Skin of body (tissue), 2 donors: ENCODE data around the gene MAP3K14. TPM values are rescaled to one million over a fixed set of nuclear protein-coding genes. Genes with fewer than 3 reads are reported as not detected.

ENCODE experiments used
- DNase-seq: peaks from one replicate; lab custom pipeline; 2025; lab: John Stamatoyannopoulos, UW
- total RNA-seq: library from RNA; depleted of rRNA; stranded (reverse); fragments of >200 nt; gene quantifications from one replicate; pipeline ENCODE4 v1.2.3, GENCODE V29; 2014

The MAP3K14 gene
- total RNA-seq, 1 donor from 2014 or later = 4.4 TPM

DNA sequence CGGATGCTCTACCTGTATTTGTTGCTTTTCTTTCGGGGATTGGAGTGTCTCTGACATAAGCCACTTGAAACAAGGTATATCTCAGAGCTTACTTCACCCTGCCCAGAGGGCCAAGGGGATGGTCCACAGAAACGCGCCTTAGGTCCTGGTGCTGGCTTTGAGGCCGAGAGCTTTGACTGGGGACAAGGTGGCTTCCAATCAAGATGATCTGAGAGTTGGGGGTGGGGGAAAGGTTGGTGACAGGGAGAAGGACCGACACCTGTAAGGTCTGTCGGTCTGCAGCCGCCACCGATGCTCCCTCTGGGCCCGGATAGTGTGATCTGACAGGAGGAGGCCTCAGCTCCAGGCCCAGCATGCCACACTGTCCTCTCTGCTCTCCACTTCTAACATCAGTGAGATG lies 33.1 kb downstream of the MAP3K14 start:
- no peak for DNase-seq

DNA sequence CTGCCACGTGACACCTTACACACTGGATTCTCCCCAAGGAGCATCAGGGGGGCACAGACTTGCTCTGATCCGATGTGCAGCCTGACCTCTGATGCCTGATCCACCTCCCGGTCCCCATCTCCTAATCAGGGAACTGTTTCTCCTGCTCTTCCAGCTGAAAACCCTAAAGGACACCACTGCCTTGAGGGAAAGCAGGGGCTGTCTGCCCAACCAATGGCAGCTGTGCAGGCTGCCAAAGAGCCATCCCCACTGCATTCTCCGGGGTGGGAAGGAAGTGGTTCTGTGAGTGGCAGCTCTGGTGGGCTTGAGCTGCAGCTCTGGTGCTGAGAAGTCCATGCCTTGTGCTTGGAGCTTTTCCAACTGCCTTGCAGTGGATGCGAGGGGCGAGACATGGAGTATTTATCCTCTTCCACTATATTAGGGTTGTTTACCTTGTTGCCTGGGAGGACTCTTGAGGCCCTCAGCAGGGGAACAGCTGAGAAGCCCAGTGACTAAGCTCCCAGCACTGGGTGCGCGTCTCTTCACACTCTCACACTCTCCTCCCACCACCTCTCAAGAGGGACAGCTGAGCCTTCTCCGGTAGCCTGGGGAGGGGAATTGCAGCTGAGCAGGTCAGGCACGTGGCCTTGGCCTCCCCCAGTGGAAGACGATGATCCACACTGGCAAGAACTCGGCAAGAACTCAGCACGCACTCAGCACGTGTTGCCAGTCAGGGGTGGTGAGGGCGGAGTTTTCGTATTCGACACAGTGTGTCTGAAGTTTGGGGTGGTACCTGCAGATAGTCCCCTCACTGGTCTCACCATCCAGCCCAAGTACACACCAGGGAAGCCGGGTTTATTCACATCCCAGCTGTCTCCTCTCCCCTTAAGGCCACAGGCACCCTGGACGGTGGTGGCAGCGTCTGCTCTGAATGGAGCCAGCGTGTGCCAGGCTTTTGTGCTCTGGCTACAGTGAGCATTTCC lies 33.9 kb downstream of the MAP3K14 start:
- DNase-seq = no peak

DNA sequence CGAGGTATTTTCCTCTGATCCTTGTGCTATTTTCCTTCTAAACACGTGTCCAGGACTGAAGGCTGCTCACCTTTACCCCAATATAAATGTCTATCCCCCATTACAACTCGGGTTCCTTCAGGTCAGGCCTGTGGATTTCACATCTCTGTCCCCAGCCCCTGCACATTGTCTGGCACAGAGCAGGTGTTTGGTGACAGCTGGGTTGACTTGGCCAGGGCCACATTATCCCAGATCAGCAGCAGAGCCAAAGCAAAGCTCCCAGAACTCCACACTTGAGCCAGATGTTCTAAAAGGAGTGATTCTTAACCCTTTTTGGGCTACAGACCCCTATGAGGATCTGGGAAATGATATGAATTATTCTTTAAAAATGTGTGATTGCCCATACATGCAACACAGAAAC lies 36.9 kb downstream of the MAP3K14 start:
- no peak for DNase-seq

DNA sequence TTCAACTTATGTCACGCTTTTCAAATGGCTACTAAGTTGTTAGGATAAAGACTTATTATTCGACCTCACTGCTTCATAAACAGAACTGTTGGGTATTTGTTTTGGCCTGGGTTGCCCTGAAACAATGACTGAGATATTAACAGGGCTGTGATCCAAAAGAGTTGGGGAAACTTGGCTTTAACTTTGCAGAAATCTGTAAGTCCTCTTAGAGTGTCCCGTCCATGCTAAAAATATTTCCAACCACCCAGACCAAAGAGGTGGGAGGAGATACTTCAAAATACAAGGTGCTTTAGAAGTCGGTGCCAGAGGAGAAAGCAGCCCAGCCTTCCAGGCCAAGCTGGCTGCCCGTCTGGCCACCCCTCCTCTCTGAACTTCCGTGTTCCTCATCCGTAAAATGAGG lies 38.8 kb downstream of the MAP3K14 start:
- DNase-seq = peak; percentile 15

DNA sequence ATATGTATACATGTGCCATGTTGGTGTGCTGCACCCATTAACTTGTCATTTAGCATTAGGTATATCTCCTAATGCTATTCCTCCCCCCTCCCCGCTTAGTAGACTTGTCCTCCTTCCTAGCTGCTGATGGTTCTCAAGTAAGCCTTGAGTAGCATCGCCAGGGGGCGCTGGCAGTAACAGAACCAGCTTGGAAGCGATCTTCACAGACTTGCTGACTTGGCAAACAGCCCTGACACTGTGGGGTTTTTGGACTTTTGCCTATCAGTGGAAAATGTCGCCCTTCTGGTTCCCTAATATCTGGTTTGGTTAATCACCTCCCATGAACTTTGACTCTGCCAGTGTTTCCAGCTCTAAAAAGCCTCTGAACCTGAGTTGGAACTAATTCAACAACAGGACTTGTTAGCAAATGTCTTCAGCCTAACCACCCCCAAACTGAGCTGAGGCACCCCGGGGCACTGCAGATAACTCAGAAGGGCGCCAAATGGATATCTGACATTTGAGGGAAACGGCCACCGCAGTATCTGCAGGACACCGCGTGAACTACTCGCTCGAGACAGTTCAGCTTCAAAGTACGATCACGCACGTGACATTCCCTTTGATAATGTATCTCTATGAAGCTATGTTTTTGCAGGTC lies 39.5 kb downstream of the MAP3K14 start:
- DNase-seq = peak; percentile 54

DNA sequence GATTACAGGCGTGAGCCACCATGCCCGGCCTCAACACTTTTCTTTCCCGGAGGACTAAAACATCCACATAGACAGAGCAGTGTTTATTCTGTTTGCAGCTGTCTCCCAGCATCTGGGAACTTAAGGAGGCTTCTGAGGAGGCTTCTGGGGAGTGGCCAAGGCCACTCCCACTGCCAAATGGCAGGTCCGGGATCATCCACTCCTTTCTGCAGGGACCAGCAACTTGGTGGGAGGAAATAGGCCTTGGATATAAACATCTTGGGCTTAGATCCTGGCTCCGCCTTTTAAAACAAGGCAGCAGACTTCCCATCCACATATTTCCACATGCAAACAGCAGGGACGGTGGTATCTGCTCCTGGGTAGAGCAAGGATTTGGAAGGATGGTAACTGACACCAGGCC lies 40.8 kb downstream of the MAP3K14 start:
- no peak for DNase-seq

DNA sequence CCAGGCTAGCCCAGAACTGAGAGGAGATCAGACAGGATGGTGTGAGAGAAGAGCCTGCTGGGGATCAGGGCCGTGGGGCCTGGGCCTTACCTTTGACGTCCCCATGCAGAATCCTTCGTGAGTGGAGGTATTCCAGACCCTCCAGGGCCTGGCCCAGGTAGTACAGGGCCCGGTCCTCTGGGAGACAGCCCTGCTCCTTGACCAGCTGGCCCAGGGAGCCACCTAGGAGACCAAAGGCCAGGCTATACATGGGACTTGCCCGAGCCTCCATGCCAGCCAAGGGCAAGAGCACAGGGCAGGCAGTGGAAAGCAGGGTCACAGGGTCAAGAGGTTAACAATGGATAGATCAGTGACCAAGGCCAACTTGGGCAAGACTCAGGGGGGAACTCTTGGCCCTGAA lies 42.8 kb downstream of the MAP3K14 start:
- DNase-seq = no peak

DNA sequence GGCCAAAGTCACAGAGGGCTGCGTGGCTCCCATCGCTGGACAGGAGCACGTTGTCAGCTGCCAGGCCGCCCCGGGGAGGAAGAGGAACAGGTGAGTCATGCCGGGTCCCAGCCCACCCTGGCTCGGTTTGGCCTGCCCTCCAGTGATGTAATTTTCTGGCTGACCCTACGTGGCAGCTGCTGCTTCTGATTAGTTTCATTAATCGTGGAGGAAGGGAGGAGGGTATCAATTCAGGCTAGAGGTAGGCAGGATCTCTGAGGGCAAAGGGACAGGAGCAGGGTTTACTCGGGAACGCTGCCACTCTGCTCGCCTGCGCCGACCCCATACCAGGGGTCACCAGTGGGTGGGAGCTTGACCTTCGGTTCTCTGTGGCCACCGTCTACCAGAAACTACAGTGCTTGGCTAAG lies 43.3 kb downstream of the MAP3K14 start:
- DNase-seq = no peak

DNA sequence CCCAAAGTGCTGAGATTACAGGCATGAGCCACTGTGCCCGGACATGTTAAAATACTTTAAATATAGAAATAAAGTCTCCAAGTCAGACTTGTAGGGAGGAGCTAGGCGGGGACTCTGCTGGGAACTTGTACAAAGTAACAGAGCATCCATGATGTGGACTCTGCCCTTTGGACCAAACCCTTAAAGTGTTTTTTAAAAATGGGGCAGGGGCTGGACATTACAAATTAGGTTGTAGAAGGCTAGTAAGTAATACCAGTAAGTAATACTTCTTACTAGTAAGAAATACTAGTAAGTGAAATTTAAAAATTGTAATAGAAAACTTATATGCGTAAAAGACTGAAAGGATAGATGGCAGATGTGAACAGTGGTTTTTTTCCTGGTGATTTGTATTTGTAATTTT lies 45.2 kb downstream of the MAP3K14 start:
- DNase-seq = no peak

DNA sequence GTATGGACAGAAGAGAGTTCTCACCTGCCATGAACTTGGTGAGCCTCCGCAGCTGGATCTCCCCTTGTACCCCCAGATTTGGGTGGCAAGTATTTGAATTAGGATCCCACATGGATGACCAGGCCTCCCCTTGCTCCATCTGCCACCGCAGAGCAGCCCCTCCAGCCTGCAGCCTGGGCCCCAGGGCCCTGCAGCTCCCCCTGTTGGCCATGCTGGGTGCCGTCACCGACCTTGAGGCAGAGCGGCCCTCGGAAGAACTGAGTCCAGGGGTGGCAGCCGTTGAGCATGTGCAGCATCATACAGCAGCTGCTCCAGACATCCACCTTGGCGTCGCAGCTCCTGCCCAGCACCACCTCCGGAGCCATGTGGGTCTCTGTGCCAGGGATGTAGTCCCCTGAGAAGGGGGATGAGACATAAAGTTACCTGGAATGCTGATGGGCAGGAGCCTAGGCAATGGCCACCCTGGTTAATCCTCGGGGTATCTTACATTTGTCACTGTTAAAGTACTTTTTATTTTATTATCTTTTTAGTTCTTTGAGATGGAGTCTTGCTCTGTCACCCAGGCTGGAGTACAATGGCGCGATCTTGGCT lies 45.9 kb downstream of the MAP3K14 start:
- DNase-seq = no peak

DNA sequence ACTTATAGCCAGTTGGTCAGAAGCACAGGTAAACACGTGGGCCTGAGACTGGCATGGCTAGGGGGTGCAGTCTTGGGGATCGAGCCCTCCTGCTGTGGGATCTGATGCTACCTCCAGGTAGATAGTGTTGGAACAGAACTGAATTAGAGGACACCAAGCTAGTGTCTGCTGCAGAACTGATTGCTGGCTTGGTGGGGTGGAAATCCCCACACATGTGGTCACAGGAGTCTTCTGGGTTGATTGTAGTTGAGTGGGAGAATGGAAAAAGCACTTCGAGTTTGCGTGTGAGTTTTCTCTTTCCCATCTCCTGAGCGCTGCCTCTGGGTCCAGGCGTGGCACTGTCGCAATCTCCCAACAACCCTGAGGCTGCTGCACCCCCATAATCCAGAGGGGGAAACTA lies 46.9 kb downstream of the MAP3K14 start:
- no peak for DNase-seq

DNA sequence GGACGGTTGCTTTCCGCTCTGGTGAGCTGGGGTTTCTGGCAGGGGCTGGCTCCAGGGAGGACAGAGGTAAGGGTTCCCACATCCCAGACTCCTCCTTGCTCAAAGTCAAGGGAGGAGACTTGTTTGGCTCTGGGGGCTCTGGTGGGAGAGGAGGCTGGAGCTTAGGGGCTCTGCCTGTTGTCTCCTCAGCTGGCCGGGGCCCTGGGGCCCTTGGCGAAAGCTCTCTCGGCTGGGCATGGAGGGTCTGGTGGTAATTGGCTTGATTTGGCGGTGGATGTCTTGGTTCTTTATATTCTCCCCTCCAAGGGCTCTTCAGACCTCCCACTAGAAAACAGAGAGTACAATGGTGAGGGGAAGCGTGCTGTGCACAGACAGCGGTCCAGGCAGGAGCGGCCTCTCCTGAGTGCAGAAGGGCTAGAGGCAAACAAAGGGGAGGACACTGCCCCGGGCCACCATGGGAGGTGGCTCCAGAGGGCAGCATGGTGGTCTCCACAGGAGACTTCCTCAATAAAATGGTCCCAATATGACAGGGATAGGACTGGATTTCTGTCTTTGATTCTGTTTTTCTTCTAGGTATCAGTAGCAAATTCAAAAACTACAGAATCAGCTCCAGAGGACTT lies 49.3 kb downstream of the MAP3K14 start:
- no peak for DNase-seq

DNA sequence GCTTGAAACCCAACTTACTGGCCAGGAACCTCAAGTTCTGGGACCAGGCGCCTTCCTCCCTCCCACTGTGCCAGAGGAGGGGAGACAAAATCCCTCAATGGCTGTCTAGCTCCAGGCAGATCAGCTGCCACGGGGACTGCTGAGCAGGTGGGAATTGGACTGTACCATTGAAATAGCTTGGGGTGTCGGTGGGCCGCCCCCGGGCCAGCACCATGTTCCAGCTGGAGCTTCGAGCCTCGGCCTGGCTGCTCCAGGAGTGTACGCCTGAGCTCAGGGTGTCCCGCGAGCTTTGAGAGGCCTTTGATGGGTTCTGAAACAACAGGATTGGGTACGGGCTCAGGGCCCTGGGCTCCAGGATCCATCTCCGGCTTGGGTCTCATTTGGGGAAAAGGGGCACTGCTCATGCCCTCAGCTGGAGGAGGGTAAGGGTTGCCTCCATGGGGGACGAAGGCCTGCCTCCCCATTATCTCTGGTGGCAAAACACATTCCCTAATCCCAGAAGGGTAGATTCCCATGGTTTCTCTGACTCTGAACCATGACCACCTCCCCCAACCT lies 50.4 kb downstream of the MAP3K14 start:
- DNase-seq = no peak

DNA sequence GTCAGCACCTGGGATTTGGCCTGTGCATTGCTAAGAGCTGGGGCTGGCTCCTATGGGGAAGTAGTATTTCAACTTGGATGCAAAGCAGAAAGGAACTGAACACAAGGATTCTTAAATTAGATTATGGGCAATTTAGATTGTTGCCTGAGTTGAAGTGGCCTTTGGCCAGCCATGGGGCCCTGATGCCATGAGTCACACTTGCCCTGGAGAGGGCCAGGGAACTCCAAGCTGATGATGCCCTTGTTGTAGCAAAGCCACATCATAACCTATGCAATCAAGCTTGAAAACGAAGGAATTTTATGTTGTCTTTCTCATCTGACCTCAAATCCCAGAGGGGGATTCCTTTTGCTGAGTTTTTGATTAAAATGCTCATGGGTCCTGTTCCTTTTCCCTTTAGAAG lies 51.0 kb downstream of the MAP3K14 start:
- no peak for DNase-seq

DNA sequence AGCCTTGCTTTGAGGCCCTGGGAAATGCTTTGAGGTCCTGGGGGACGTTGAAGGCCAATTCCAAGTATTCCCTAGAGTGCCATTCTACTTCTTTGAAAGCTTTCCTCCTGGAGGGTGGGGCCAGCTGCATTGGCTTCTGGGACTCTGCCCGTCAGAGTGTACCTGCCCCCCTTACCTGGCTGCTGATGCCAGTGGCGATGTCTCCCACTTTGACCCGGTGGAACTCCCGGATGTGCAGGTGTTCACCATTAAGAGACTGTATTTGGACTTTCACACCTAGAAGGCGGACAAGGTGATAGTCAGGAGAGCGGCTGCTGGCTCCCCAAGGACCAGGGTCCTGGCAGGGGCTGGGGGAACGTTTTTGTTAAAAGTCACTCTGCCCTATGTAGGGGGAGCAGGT lies 51.8 kb downstream of the MAP3K14 start:
- no peak for DNase-seq

DNA sequence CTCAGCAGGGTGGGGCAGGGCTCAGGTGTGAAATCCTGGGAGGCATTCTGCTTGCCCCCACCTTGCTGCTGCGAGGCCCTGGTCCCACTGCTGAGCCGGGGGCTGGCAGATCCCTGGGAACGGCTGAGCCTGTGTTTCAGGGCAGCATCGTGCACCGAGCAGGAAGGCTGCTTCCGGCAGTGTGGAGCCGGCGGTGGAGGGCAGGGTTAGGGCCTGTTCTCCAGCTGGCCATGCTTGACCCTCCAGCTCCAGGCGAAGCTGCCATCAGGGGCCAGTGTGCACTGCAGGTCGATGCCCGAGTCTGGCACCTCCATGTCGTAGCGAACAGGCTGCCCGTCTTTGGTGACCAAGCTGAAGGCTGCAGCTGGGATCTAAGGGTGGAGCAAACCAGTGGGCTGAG lies 52.4 kb downstream of the MAP3K14 start:
- no peak for DNase-seq

DNA sequence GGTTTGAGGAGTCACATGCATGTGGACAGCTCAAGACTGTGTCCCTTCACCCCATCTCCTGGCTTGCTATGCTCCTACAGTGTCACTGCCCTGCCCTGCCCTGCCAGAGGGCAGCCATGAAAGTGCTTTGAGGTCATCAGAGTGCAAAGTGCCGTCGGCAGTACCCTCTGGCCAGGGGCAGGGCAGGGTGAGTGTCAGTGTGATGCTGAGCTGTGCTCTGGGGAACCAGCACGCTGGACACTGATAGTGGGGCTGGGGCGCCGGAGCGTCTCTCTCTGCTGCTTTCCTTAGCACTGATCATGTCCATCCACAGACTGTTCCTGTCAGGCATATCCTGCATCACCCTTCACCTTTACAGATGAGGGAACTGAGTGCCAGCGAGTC lies 53.4 kb downstream of the MAP3K14 start:
- DNase-seq = no peak

DNA sequence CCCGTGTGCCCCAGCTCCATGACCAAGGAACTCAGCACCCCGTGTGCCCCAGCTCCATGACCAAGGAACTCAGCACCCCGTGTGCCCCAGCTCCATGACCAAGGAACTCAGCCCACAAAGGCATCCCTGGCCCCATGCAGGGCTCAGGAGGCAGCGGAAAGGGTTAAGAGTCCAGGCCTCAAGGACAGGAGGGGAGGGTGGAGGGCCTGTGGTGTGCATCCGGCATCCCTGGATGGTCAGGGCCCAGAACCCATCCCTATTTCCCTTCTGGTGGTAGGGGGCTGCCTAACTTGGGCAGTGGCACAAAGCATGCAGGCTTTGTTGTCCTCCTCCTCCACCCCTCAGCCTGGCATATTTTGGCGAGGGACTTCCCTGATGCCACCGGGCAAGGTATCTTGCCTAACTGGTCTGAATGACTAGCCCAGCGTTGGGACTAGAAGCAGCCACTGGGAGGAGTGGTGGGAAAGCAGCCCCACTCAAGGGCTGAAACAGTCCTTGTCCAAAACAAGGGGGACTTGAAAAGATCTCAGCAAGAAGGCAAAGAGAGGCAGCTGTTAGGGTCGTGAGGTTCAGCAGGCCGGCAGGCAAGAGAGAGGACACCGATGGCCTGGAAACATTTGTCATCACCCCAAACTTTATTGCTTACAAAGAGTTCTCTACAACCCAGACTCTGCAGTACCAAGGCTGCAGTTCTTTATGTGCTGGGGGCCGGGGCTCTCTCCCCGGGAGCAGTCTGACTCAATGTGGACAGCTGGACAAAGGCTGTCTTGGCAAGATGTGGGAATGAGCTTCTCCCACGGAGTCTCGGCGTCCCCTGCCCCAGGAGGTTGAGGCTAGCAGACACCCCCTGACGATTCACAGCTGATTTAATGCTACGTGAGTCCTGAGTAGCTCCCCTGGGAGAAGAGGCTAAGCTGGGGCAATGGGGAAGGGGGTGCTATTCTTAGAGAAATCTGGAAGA lies 54.0 kb downstream of the MAP3K14 start:
- DNase-seq = no peak

DNA sequence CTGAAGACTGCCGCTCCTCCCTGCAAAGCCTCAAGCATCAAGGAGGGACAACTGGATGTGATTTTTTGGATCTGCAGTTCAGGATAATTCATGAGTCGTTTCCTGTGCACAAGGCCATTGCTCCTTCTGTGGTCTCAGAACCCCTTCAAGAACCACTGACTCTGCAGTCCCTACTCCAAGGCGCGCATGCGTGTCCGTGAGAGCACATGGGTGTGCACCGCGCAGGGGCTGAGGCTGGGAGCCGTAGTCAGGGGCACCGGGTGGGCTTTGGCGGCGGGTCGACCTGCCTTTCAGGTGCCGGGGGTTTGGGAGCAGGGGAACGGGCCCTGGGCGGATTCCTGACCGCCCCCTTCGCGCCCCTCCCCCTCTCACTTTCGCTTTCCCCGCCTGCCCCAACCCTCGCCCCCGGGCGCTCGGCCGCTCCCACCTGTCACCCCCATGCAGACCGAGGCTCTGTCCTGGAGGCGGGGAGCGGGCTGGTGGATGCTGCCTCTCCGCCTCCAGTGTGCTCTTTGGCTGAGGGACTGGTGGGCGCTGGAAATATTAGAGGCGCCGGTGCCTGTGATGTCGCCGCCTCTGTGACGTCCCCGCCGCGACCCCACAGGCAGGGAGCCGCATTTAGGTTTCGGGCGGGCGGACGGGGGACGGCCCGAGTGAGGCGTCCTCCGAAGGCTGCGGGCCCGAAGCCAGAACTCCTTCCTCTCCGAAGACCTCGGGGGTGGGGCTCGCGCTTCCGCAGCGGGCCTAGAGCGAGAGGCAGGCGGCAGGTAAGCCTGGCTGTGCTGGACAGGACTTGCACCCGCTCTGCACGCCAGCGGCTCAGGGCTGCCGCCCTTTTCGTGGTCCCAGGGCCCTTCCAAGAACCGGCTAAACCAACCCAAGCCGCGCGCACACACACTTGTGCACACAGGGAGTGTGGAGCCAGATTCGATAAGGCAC lies 55.0 kb downstream of the MAP3K14 start, which contains the start of gene SPATA32:
Gene SPATA32 (minus strand): TSS at position 518 of the 939 bp plus-strand sequence. CDS start 78 bp downstream, at position 440.
- no peak for DNase-seq
